ENCODE data around the gene TECTB. TPM values are rescaled to one million over a fixed set of nuclear protein-coding genes. Genes with fewer than 3 reads are reported as not detected.
A peak's percentile ranks its signal among the peaks of the same experiment; 100 is the strongest.

TECTB gene
- total and polyA plus RNA-seq, 5 donors, result not detected

- ATAC-seq, result no peak
- H3K27ac ChIP-seq (ENCODE audit: low read length), result no peak overlapping the region
- no peak overlapping the region for H3K4me3 ChIP-seq (ENCODE audit: low read length)
- WGBS, result 16% methylated on average over 3 of the region's 3 CpGs
- DNase-seq, result no peak
- no peaks in the 10 kb centered on the region for H3K27me3 ChIP-seq (ENCODE audit: control insufficient read depth, insufficient read depth)
- intact Hi-C loops (cut with DNase I), result loop anchor here in 3 of 4 donors (10.0 kb wide), 1 partner anchor 123 kb away; the partner anchor contains the start of gene GPAM (in 3 of the 3)
- no peaks in the 10 kb centered on the region for H3K9me3 ChIP-seq (ENCODE audit: control insufficient read depth, low read length)
- H3K4me1 ChIP-seq (ENCODE audit: control insufficient read depth, insufficient read depth, low read length), result no peaks in the 10 kb centered on the region
Observed at GRCh38 chr10:112308125-112308502, 24.9 kb downstream of the TECTB start.

- H3K4me1 ChIP-seq (ENCODE audit: control insufficient read depth, insufficient read depth, low read length), result no peaks in the 10 kb centered on the region
- no peak overlapping the region for H3K27ac ChIP-seq (ENCODE audit: low read length)
- no peak overlapping the region for H3K4me3 ChIP-seq (ENCODE audit: low read length)
- H3K9me3 ChIP-seq (ENCODE audit: control insufficient read depth, low read length), result no peaks in the 10 kb centered on the region
- no peak for ATAC-seq
- 87% methylated on average over 3 of the region's 3 CpGs for WGBS
- intact Hi-C loops (cut with DNase I), result loop anchor here in 1 of 4 donors (10.0 kb wide), 1 partner anchor 123 kb away; no protein-coding TSS in a partner anchor
- DNase-seq, result no peak
- no peaks in the 10 kb centered on the region for H3K27me3 ChIP-seq (ENCODE audit: control insufficient read depth, insufficient read depth)
Observed at GRCh38 chr10:112311481-112311880, 28.3 kb downstream of the TECTB start.

GRCh38 chr10:112313234-112313633 lies 30.0 kb downstream of the TECTB start:
- 73% methylated on average over 3 of the region's 3 CpGs for WGBS
- no peak overlapping the region for H3K27ac ChIP-seq (ENCODE audit: low read length)
- ATAC-seq (no peak), DNase-seq (no peak)
- H3K9me3 ChIP-seq (ENCODE audit: control insufficient read depth, low read length), result no peaks in the 10 kb centered on the region
- intact Hi-C loops (cut with DNase I), result loop anchor here in 1 of 4 donors (10.0 kb wide), 1 partner anchor 122 kb away; no protein-coding TSS in a partner anchor
- H3K4me1 ChIP-seq (ENCODE audit: control insufficient read depth, insufficient read depth, low read length), result no peaks in the 10 kb centered on the region
- no peaks in the 10 kb centered on the region for H3K27me3 ChIP-seq (ENCODE audit: control insufficient read depth, insufficient read depth)
- no peak overlapping the region for H3K4me3 ChIP-seq (ENCODE audit: low read length)

- H3K4me1 ChIP-seq (ENCODE audit: control insufficient read depth, insufficient read depth, low read length), result no peaks in the 10 kb centered on the region
- no peak for ATAC-seq
- H3K9me3 ChIP-seq (ENCODE audit: control insufficient read depth, low read length), result no peaks in the 10 kb centered on the region
- DNase-seq, result no peak
- H3K27ac ChIP-seq (ENCODE audit: low read length), result no peak overlapping the region
- H3K4me3 ChIP-seq (ENCODE audit: low read length), result no peak overlapping the region
- WGBS, result 46% methylated on average over 7 of the region's 7 CpGs
- no peaks in the 10 kb centered on the region for H3K27me3 ChIP-seq (ENCODE audit: control insufficient read depth, insufficient read depth)
- intact Hi-C loops (cut with DNase I), result loop anchor here in 1 of 4 donors (10.0 kb wide), 1 partner anchor 121 kb away; no protein-coding TSS in a partner anchor
Observed at GRCh38 chr10:112313911-112314310, 30.7 kb downstream of the TECTB start.

- Histone ChIP-seq H3K4me1 (ENCODE audit: control insufficient read depth, insufficient read depth, low read length) (no peaks in the 10 kb centered on the region), H3K4me3 (ENCODE audit: low read length) (no peak overlapping the region), H3K9me3 (ENCODE audit: control insufficient read depth, low read length) (no peaks in the 10 kb centered on the region), H3K27ac (ENCODE audit: low read length) (no peak overlapping the region), H3K27me3 (ENCODE audit: control insufficient read depth, insufficient read depth) (no peaks in the 10 kb centered on the region)
- WGBS, result 27% methylated on average over 10 of the region's 10 CpGs
- intact Hi-C loops (cut with DNase I), result loop anchor here in 1 of 4 donors (10.0 kb wide), 1 partner anchor 120 kb away; no protein-coding TSS in a partner anchor
- DNase-seq (peak; percentile 79 to 92 (median 86)), ATAC-seq (peak; percentile 87 to 90)
Observed at GRCh38 chr10:112314822-112315474, 31.7 kb downstream of the TECTB start.

- Histone ChIP-seq H3K9me3 (ENCODE audit: control insufficient read depth, low read length) (no peaks in the 10 kb centered on the region), H3K4me3 (ENCODE audit: low read length) (no peak overlapping the region), H3K27ac (ENCODE audit: low read length) (no peak overlapping the region), H3K27me3 (ENCODE audit: control insufficient read depth, insufficient read depth) (no peaks in the 10 kb centered on the region), H3K4me1 (ENCODE audit: control insufficient read depth, insufficient read depth, low read length) (no peaks in the 10 kb centered on the region)
- no peak for ATAC-seq
- intact Hi-C loops (cut with DNase I), result no loop called here
- DNase-seq, result no peak
- WGBS, result 83% methylated on average over 3 of the region's 3 CpGs
Observed at GRCh38 chr10:112327678-112328077, 44.5 kb downstream of the TECTB start.

- no peak for ATAC-seq
- H3K9me3 ChIP-seq (ENCODE audit: control insufficient read depth, low read length), result no peaks in the 10 kb centered on the region
- no peak overlapping the region for H3K27ac ChIP-seq (ENCODE audit: low read length)
- H3K27me3 ChIP-seq (ENCODE audit: control insufficient read depth, insufficient read depth), result no peaks in the 10 kb centered on the region
- intact Hi-C loops (cut with DNase I), result loop anchor here in 1 of 4 donors (10.0 kb wide), 1 partner anchor 95 kb away; no protein-coding TSS in a partner anchor
- H3K4me3 ChIP-seq (ENCODE audit: low read length), result no peak overlapping the region
- no peaks in the 10 kb centered on the region for H3K4me1 ChIP-seq (ENCODE audit: control insufficient read depth, insufficient read depth, low read length)
- WGBS, result 57% methylated on average over 4 of the region's 4 CpGs
- no peak for DNase-seq
Observed at GRCh38 chr10:112330162-112330561, 47.0 kb downstream of the TECTB start.

- Histone ChIP-seq H3K4me1 (ENCODE audit: control insufficient read depth, insufficient read depth, low read length) (no peaks in the 10 kb centered on the region), H3K27ac (ENCODE audit: low read length) (no peak overlapping the region), H3K4me3 (ENCODE audit: low read length) (no peak overlapping the region), H3K27me3 (ENCODE audit: control insufficient read depth, insufficient read depth) (no peaks in the 10 kb centered on the region), H3K9me3 (ENCODE audit: control insufficient read depth, low read length) (no peaks in the 10 kb centered on the region)
- 65% methylated on average over 1 of the region's 1 CpG for WGBS
- DNase-seq (no peak), ATAC-seq (no peak)
- intact Hi-C loops (cut with DNase I), result loop anchor here in 1 of 4 donors (10.0 kb wide), 1 partner anchor 94 kb away; no protein-coding TSS in a partner anchor
Observed at GRCh38 chr10:112330607-112331160, 47.5 kb downstream of the TECTB start.

- WGBS, result 87% methylated on average over 3 of the region's 3 CpGs
- H3K27ac ChIP-seq (ENCODE audit: low read length), result no peak overlapping the region
- H3K4me1 ChIP-seq (ENCODE audit: control insufficient read depth, insufficient read depth, low read length), result no peaks in the 10 kb centered on the region
- intact Hi-C loops (cut with DNase I), result loop anchor here in 1 of 4 donors (10.0 kb wide), 1 partner anchor 93 kb away; no protein-coding TSS in a partner anchor
- H3K4me3 ChIP-seq (ENCODE audit: low read length), result no peak overlapping the region
- ATAC-seq (no peak), DNase-seq (no peak)
- H3K9me3 ChIP-seq (ENCODE audit: control insufficient read depth, low read length), result no peaks in the 10 kb centered on the region
- no peaks in the 10 kb centered on the region for H3K27me3 ChIP-seq (ENCODE audit: control insufficient read depth, insufficient read depth)
Observed at GRCh38 chr10:112332022-112332421, 48.8 kb downstream of the TECTB start.

- no peak for ATAC-seq
Observed at GRCh38 chr10:112332509-112333228, 49.5 kb downstream of the TECTB start.

GRCh38 chr10:112333452-112333851 lies 50.3 kb downstream of the TECTB start:
- H3K27ac ChIP-seq (ENCODE audit: low read length), result no peak overlapping the region

More at GRCh38 chr10:112332509-112333228, 49.5 kb downstream of the TECTB start:
- WGBS, result 60% methylated on average over 5 of the region's 5 CpGs
- intact Hi-C loops (cut with DNase I), result loop anchor here in 1 of 4 donors (10.0 kb wide), 1 partner anchor 92 kb away; no protein-coding TSS in a partner anchor
- Histone ChIP-seq H3K9me3 (ENCODE audit: control insufficient read depth, low read length) (no peaks in the 10 kb centered on the region), H3K27me3 (ENCODE audit: control insufficient read depth, insufficient read depth) (no peaks in the 10 kb centered on the region), H3K27ac (ENCODE audit: low read length) (no peak overlapping the region), H3K4me1 (ENCODE audit: control insufficient read depth, insufficient read depth, low read length) (no peaks in the 10 kb centered on the region), H3K4me3 (ENCODE audit: low read length) (no peak overlapping the region)
- no peak for DNase-seq

More at GRCh38 chr10:112333452-112333851, 50.3 kb downstream of the TECTB start:
- Histone ChIP-seq H3K27me3 (ENCODE audit: control insufficient read depth, insufficient read depth) (no peaks in the 10 kb centered on the region), H3K9me3 (ENCODE audit: control insufficient read depth, low read length) (no peaks in the 10 kb centered on the region), H3K4me1 (ENCODE audit: control insufficient read depth, insufficient read depth, low read length) (no peaks in the 10 kb centered on the region), H3K4me3 (ENCODE audit: low read length) (no peak overlapping the region)
- ATAC-seq, result no peak
- DNase-seq, result no peak
- intact Hi-C loops (cut with DNase I), result loop anchor here in 1 of 4 donors (10.0 kb wide), 1 partner anchor 91 kb away; no protein-coding TSS in a partner anchor
- 86% methylated on average over 4 of the region's 4 CpGs for WGBS
